Right atrium auricular region (tissue), 2 donors: ENCODE results near the gene CCDC183. TPM values are rescaled to one million over a fixed set of nuclear protein-coding genes. Genes with fewer than 3 reads are reported as not detected.

Experiments used
- DNase-seq: peaks from one replicate; pipeline ENCODE4 v3.0.0-alpha.2; 2019; ENCODE audit warnings: low spot score
- H3K27ac ChIP-seq, 2 donors: fragments of 200-600 bp; sonication (generic); 1 replicate in 1 of 2; 2 replicates in 1 of 2; pipeline ENCODE4 v1.5.1; 2016 to 2019
- H3K27me3 ChIP-seq, 2 donors: fragments of 200-600 bp; sonication (generic); one replicate each; pipeline versions ENCODE4 v1.5.1 to v1.6.0; 2017 to 2019
- H3K36me3 ChIP-seq: fragments of 200-600 bp; sonication (generic); one replicate; pipeline ENCODE4 v1.5.1; 2016
- H3K4me1 ChIP-seq, 2 donors: fragments of 200-600 bp; sonication (generic); one replicate each; pipeline versions ENCODE4 v1.5.1 to v1.6.0; 2017 to 2019
- H3K4me3 ChIP-seq, 2 donors: fragments of 200-600 bp; sonication (generic); 1 replicate in 1 of 2; 2 replicates in 1 of 2; pipeline ENCODE4 v1.5.1; 2017 to 2019; ENCODE audit warnings: mild to moderate bottlenecking in 1 of 2, moderate library complexity in 1 of 2
- H3K9me3 ChIP-seq, 2 donors: fragments of 200-600 bp; sonication (generic); one replicate each; pipeline ENCODE4 v1.5.1; 2019
- total RNA-seq, 2 donors: library from RNA; depleted of rRNA; stranded (reverse); fragments of >200 nt; gene quantifications; one replicate each; pipeline ENCODE4 v1.1.0, GENCODE V29; 2016
- TF ChIP-seq, protein P1 (sequence below), 2 donors: fragments of 200-600 bp; sonication (generic); IDR thresholded peaks; one replicate each; pipeline ENCODE4 v1.5.1; 2019; ENCODE audit warnings: antibody characterized with exemption in 2 of 2

The CCDC183 gene
- total RNA-seq, 2 donors from 2014 or later, result 2.3 to 2.5 TPM

DNA sequence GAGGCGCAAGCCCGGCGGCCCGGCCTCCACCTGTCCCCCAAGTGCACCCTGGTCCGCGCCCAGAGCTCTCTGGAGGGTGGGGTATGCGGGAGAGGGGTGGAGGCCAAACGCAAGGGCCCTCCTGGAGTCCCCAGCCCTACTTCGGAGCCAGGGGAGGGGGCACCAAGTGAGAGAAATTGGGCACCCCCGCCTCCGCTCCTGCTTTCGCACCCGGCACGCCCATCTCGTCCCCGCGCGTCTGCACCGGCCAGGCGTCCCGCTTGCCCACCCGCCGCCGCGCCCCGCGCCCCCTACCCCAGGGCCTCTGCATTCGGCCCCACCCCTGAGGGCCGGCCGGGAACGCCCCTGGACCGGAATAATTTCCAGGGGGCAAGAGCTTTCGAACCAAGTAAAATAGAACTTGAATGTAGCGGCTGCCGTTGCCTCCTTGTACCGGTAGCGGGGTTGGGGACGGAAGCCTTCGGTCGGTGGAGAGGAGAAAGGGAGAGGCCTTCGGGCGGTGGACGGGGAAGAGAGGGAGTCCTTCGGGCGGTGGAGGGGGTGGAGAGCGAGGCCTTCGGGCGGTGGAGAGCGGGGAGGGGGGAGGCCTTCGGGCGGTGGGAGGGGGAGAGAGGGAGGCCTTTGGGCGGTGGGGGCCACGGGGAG is 52.4 kb downstream of the CCDC183 start:
- no peaks in the 10 kb centered on the region for H3K27me3 ChIP-seq
- no peak for DNase-seq
- TF ChIP-seq, protein P1, sequence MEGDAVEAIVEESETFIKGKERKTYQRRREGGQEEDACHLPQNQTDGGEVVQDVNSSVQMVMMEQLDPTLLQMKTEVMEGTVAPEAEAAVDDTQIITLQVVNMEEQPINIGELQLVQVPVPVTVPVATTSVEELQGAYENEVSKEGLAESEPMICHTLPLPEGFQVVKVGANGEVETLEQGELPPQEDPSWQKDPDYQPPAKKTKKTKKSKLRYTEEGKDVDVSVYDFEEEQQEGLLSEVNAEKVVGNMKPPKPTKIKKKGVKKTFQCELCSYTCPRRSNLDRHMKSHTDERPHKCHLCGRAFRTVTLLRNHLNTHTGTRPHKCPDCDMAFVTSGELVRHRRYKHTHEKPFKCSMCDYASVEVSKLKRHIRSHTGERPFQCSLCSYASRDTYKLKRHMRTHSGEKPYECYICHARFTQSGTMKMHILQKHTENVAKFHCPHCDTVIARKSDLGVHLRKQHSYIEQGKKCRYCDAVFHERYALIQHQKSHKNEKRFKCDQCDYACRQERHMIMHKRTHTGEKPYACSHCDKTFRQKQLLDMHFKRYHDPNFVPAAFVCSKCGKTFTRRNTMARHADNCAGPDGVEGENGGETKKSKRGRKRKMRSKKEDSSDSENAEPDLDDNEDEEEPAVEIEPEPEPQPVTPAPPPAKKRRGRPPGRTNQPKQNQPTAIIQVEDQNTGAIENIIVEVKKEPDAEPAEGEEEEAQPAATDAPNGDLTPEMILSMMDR (IDR thresholded peaks at IDR 0.05), result no peak
- H3K4me1 ChIP-seq, result peaks cover 0 to 54% of the 10 kb centered on the region in 2 donors
- H3K27ac ChIP-seq, result peak overlapping the region; percentile 93 to 96
- H3K9me3 ChIP-seq, result no peaks in the 10 kb centered on the region
- peak overlapping the region; percentile 58 to 73 for H3K4me3 ChIP-seq
- peaks cover 18% of the 10 kb centered on the region for H3K36me3 ChIP-seq

DNA sequence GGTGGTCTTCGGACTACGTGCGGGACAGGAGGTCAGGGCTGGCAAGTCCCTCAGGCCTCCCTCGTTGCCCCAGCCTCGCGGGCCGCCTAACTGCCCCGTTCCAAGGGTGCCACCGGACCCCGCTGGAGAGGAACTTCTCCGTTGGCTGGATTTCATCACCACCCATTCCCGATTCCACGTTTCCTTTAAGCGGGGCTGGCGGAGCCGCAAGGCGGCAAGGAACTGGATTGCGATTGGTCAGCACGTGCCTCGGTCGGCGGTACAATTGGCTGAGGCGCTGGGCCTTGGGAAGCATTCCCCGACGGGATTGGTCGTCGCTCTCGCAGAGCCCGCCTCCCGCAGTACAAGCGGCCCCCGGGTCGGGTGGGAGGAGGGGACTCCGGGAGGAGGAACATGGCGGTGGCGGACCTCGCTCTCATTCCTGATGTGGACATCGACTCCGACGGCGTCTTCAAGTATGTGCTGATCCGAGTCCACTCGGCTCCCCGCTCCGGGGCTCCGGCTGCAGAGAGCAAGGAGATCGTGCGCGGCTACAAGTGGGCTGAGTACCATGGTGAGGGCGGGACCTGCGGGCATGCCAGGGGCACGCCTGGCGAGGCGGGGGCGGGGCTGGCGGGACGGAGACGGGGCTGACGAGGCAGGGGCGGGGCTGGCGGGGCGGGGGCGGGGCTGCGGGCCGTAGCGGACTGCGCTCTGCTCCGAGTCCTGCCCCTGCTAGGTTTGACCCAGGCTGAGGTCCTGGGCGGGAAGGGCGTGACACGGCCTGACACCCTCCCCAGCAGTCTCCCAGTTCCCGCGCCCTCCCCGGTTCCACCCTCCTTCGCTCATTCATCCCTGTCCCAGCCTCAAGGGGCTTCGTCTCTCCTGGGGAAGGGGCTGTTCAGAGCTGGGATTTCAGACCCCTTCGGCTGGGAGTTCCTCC is 53.2 kb downstream of the CCDC183 start, which contains the start of gene PHPT1:
TSS of gene PHPT1 (plus strand) at position 372 of the 922 bp plus-strand sequence. CDS start at position 394, 22 bp downstream.
- H3K4me3 ChIP-seq, result peak within 1 kb of the TSS; percentile 58 to 73
- no peaks in the 10 kb centered on the region for H3K27me3 ChIP-seq
- no peaks in the 10 kb centered on the region for H3K9me3 ChIP-seq
- peak within 1 kb of the TSS; percentile 93 to 96 for H3K27ac ChIP-seq
- peaks cover 18% of the 10 kb centered on the region for H3K36me3 ChIP-seq
- TF ChIP-seq, protein P1 (IDR thresholded peaks at IDR 0.05), result no peak
- H3K4me1 ChIP-seq, result peaks cover 0 to 46% of the 10 kb centered on the region in 2 donors
- peak; percentile 99 for DNase-seq

DNA sequence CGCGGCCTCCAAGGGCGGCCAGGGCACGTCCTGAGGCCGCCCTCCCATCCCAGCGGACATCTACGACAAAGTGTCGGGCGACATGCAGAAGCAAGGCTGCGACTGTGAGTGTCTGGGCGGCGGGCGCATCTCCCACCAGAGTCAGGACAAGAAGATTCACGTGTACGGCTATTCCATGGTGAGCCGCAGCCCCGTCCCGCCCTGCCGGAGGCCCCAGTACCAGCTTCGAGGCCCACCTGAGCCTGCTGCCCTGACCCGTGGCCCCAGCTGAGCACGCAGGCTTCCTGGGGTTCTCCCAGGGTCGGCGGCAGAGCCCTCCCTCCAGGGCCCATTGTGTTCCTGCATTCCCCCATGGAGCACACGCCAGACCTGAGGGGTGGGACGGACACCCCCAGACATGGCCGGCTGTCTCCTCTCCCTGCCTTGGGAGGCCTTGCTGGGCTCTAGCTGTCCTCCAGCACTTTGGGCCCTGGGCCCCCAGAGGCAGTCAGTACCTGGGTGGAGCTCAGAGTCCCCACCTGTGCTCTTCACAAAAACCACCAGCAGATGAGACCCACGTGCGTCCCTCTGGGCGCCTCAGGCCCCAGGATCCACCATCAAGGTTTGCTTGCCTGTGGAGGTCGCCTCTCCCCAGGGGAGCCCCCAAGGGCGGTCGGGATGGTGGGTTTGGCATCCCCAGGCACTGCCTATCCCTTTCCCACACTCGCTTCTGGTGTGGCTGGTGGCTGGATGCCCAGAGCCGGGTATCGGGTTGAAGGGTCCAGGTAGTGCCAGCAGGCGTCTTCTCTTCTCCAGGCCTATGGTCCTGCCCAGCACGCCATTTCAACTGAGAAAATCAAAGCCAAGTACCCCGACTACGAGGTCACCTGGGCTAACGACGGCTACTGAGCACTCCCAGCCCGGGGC is 54.1 kb downstream of the CCDC183 start:
- peak overlapping the region; percentile 58 to 73 for H3K4me3 ChIP-seq
- H3K9me3 ChIP-seq, result no peaks in the 10 kb centered on the region
- no peak for DNase-seq
- TF ChIP-seq, protein P1 (IDR thresholded peaks at IDR 0.05), result no peak
- H3K36me3 ChIP-seq, result peaks cover 18% of the 10 kb centered on the region
- H3K27me3 ChIP-seq, result no peaks in the 10 kb centered on the region
- peaks cover 0 to 45% of the 10 kb centered on the region in 2 donors for H3K4me1 ChIP-seq
- H3K27ac ChIP-seq, result peak overlapping the region; percentile 93 to 96

DNA sequence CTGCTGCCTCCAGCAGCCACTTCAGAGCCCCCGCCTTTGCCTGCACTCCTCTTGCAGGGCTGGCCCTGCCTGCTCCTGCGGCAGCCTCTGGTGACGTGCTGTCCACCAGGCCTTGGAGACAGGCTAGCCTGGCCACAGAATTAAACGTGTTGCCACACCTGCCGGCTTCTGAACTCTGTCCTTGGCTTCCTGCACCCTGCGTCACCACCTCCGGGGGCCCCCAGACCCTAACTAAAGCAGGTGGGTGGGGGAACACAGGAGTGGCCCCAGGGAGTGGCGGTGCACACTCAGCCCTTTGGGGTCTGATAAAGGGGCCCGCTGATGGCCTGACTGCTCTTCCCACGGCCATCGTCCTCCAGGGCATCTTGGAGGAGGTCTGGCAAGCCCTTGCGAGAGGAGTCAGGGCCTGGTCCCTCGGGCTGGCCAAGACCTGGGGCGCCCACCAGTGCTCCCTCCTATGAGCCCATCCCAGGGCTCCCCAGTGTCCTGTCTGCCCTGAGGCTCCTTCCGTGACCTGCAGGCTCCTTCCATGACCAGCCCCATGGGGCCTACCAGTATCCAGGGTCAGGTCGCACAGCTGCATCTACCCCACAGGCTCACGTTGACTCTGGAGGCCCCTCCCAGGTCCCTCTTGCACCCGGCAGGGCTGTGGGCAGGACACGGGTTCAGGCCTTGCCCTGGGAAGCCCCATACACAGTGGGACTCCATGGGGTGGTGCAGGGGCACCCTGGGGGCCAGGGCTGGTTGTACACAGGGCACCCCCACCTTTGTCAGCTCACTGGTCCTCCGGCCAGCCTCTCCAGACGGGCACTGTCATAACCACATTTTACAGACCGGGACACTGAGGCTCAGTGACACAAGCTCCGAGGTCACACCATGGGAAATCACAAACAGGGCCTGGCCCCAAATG is 55.0 kb downstream of the CCDC183 start:
- Histone ChIP-seq H3K27me3 (no peaks in the 10 kb centered on the region), H3K27ac (peak overlapping the region in 1 of 2 donors; percentile 7), H3K9me3 (no peaks in the 10 kb centered on the region), H3K36me3 (peaks cover 18% of the 10 kb centered on the region), H3K4me1 (peaks cover 0 to 45% of the 10 kb centered on the region in 2 donors), H3K4me3 (no peak overlapping the region)
- TF ChIP-seq, protein P1 (IDR thresholded peaks at IDR 0.05), result no peak
- no peak for DNase-seq
